CD14-positive monocyte (primary cell): Measurements from ENCODE around the gene CAPN8. TPM values are rescaled to one million over a fixed set of nuclear protein-coding genes. Genes with fewer than 3 reads are reported as not detected.

ENCODE experiments used
- DNase-seq, 3 donors: peaks; one replicate each; pipeline ENCODE4 v3.0.0-alpha.2; 2011 to 2022
- H2AFZ ChIP-seq: 2 replicates; pipeline ENCODE4 v1.6.0; 2012; ENCODE audit warnings: mild to moderate bottlenecking, low read depth, low read length, inconsistent platforms; ENCODE audit not compliant: insufficient read depth, poor library complexity, severe bottlenecking
- H3K27ac ChIP-seq, 2 donors: 1 replicate in 1 of 2; 2 replicates in 1 of 2; pipeline ENCODE4 v1.5.1; 2012 to 2013; ENCODE audit warnings: low read length in 2 of 2, control low read depth in 1 of 2, inconsistent platforms in 1 of 2, low read depth in 1 of 2, mild to moderate bottlenecking in 1 of 2
- H3K27me3 ChIP-seq, 2 donors: one replicate each; pipeline versions ENCODE4 v1.6.0 to v1.6.1; 2011 to 2013; ENCODE audit warnings: low read length in 2 of 2; ENCODE audit not compliant: control insufficient read depth in 2 of 2, insufficient read depth in 2 of 2
- H3K36me3 ChIP-seq, 2 donors: replicated peaks in 1 of 2; 1 replicate in 1 of 2; 2 replicates in 1 of 2; pipeline versions ENCODE4 v1.5.1 to v1.6.1; 2012 to 2013; ENCODE audit warnings: low read length in 2 of 2, control low read depth in 1 of 2, inconsistent platforms in 1 of 2, mild to moderate bottlenecking in 1 of 2; ENCODE audit not compliant: insufficient read depth in 2 of 2, control insufficient read depth in 1 of 2
- H3K4me1 ChIP-seq, 2 donors: 1 replicate in 1 of 2; 2 replicates in 1 of 2; pipeline versions ENCODE4 v1.5.1 to v1.6.1; 2012 to 2013; ENCODE audit warnings: low read length in 2 of 2, control low read depth in 1 of 2, inconsistent platforms in 1 of 2, mild to moderate bottlenecking in 1 of 2, moderate library complexity in 1 of 2; ENCODE audit not compliant: insufficient read depth in 2 of 2, control insufficient read depth in 1 of 2
- H3K4me2 ChIP-seq: replicated peaks from 2 replicates; pipeline ENCODE3; 2012; ENCODE audit warnings: low read length, moderate library complexity, mild to moderate bottlenecking; ENCODE audit not compliant: poor library complexity, severe bottlenecking; ENCODE audit errors: extremely low read depth
- H3K4me3 ChIP-seq, 3 experiments: fragments of 200-600 bp in 1 of 3; sonication (generic) in 1 of 3; replicated peaks in 1 of 3; 1 replicate in 2 of 3; 2 replicates in 1 of 3; pipeline ENCODE4 v1.5.1; 2011 to 2013; ENCODE audit warnings: low read length in 3 of 3, mild to moderate bottlenecking in 3 of 3, control low read depth in 2 of 3, low read depth in 2 of 3, inconsistent platforms in 1 of 3, moderate library complexity in 1 of 3
- H3K79me2 ChIP-seq: 2 replicates; pipeline ENCODE4 v1.6.0; 2012; ENCODE audit warnings: mild to moderate bottlenecking, control low read depth, inconsistent platforms, low read length, moderate library complexity; ENCODE audit not compliant: insufficient read depth
- H3K9ac ChIP-seq: 2 replicates; pipeline ENCODE4 v1.6.0; 2017; ENCODE audit warnings: low read length, mild to moderate bottlenecking; ENCODE audit not compliant: insufficient read depth, poor library complexity, severe bottlenecking
- H3K9me3 ChIP-seq, 2 donors: replicated peaks in 1 of 2; 1 replicate in 1 of 2; 2 replicates in 1 of 2; pipeline versions ENCODE4 v1.5.1 to v1.6.1; 2012 to 2013; ENCODE audit warnings: low read length in 2 of 2, control low read depth in 1 of 2; ENCODE audit not compliant: control insufficient read depth in 1 of 2, insufficient read depth in 1 of 2
- H4K20me1 ChIP-seq: 2 replicates; pipeline ENCODE4 v1.6.0; 2012; ENCODE audit warnings: mild to moderate bottlenecking, low read length, control low read depth, moderate library complexity; ENCODE audit not compliant: insufficient read depth
- H3K27ac Mint-ChIP-seq, 7 donors: one replicate each; pipeline ENCODE4 v1.8.0; 2020; ENCODE audit warnings: mild to moderate bottlenecking in 7 of 7, mixed read lengths in 7 of 7, moderate library complexity in 6 of 7, inconsistent platforms in 2 of 7
- H3K27me3 Mint-ChIP-seq, 3 donors: one replicate each; pipeline ENCODE4 v1.8.0; 2021 to 2022; ENCODE audit warnings: low read depth in 3 of 3, mild to moderate bottlenecking in 3 of 3, mixed read lengths in 3 of 3, moderate library complexity in 3 of 3, inconsistent platforms in 1 of 3
- H3K36me3 Mint-ChIP-seq, 2 donors: one replicate each; pipeline ENCODE4 v1.8.0; 2020; ENCODE audit warnings: mixed read lengths in 2 of 2, inconsistent platforms in 1 of 2, mild to moderate bottlenecking in 1 of 2
- H3K4me1 Mint-ChIP-seq: one replicate; pipeline ENCODE4 v1.8.0; 2020; ENCODE audit warnings: mild to moderate bottlenecking, mixed read lengths
- H3K4me3 Mint-ChIP-seq, 2 donors: one replicate each; pipeline ENCODE4 v1.8.0; 2020; ENCODE audit warnings: mild to moderate bottlenecking in 2 of 2, mixed read lengths in 2 of 2, moderate library complexity in 1 of 2
- H3K9me3 Mint-ChIP-seq, 7 donors: one replicate each; pipeline ENCODE4 v1.8.0; 2020 to 2022; ENCODE audit warnings: mixed read lengths in 7 of 7, mild to moderate bottlenecking in 6 of 7, moderate library complexity in 6 of 7, inconsistent platforms in 2 of 7
- CTCF ChIP-seq: fragments of 200-600 bp; IDR thresholded peaks from one replicate; pipeline ENCODE4 v1.8.0; 2022; ENCODE audit warnings: antibody characterized with exemption, mild to moderate bottlenecking
- WGBS: methylation state at CpG from one replicate; pipeline ENCODE4 v1.1.5; 2013; ENCODE audit warnings: missing lambda C conversion rate; ENCODE audit not compliant: insufficient coverage; 5-methylcytosine and 5-hydroxymethylcytosine counted together
- intact Hi-C, 2 donors: fragments of 100-400 bp; cut with micrococcal nuclease; formaldehyde crosslinking; loops; one replicate each; pipeline versions ENCODE4 v1.15.0 to v1.15.1; 2023
- polyA plus RNA-seq, 3 donors: library from polyadenylated mRNA; depleted of rRNA in 1 of 3; unstranded in 2 of 3; stranded (reverse) in 1 of 3; fragments of 300-500 nt in 2 of 3; fragments of >200 nt in 1 of 3; fragmentation: Illumina TruSeq in 2 of 3; gene quantifications; 1 replicate in 2 of 3; 2 replicates in 1 of 3; pipeline ENCODE4 v1.2.3, GENCODE V29; 2012 to 2021

Gene CAPN8
- polyA plus RNA-seq, 3 donors = 0.40 TPM; not detected in 2

GRCh38 chr1:223609977-223610376 is 55.5 kb downstream of the CAPN8 start:
- Histone ChIP-seq H3K36me3 (no peaks in the 10 kb centered on the region), H3K27ac (no peak overlapping the region), H3K9ac (no peak overlapping the region), H3K9me3 (no peaks in the 10 kb centered on the region), H2AFZ (no peak overlapping the region), H3K4me1 (no peaks in the 10 kb centered on the region), H3K4me2 (no peak overlapping the region), H3K79me2 (no peaks in the 10 kb centered on the region), H4K20me1 (no peaks in the 10 kb centered on the region), H3K27me3 (no peaks in the 10 kb centered on the region), H3K4me3 (no peak overlapping the region)
- H3K9me3 Mint-ChIP-seq = peaks cover 0 to 1% (median 0%) of the 10 kb centered on the region in 7 donors
- intact Hi-C loops = no loop called here
- no peaks in the 10 kb centered on the region for H3K4me1 Mint-ChIP-seq
- WGBS = no CpG with 5 or more reads among the region's 4 CpGs
- TF ChIP-seq CTCF = no peak
- no peaks in the 10 kb centered on the region for H3K36me3 Mint-ChIP-seq
- DNase-seq = no peak
- H3K27me3 Mint-ChIP-seq = no peaks in the 10 kb centered on the region
- no peak overlapping the region for H3K4me3 Mint-ChIP-seq
- H3K27ac Mint-ChIP-seq = no peak overlapping the region

GRCh38 chr1:223609066-223609465 is 56.4 kb downstream of the CAPN8 start:
- H4K20me1 ChIP-seq = no peaks in the 10 kb centered on the region
- H2AFZ ChIP-seq = no peak overlapping the region
- 94% methylated on average over 13 of the region's 14 CpGs for whole genome bisulfite sequencing
- Mint-ChIP-seq H3K4me1 (no peaks in the 10 kb centered on the region), H3K4me3 (no peak overlapping the region), H3K36me3 (no peaks in the 10 kb centered on the region), H3K27ac (no peak overlapping the region), H3K27me3 (no peaks in the 10 kb centered on the region), H3K9me3 (peaks cover 0 to 1% (median 0%) of the 10 kb centered on the region in 7 donors)
- no peak for TF ChIP-seq CTCF
- H3K27me3 ChIP-seq = no peaks in the 10 kb centered on the region
- DNase-seq = no peak
- no peak overlapping the region for H3K27ac ChIP-seq
- intact Hi-C loops = no loop called here
- no peak overlapping the region for H3K9ac ChIP-seq
- H3K36me3 ChIP-seq = no peaks in the 10 kb centered on the region
- H3K4me3 ChIP-seq = no peak overlapping the region
- no peaks in the 10 kb centered on the region for H3K4me1 ChIP-seq
- H3K4me2 ChIP-seq = no peak overlapping the region
- no peaks in the 10 kb centered on the region for H3K9me3 ChIP-seq
- no peaks in the 10 kb centered on the region for H3K79me2 ChIP-seq
